ENCODE measurements around the gene TH.

DNA sequence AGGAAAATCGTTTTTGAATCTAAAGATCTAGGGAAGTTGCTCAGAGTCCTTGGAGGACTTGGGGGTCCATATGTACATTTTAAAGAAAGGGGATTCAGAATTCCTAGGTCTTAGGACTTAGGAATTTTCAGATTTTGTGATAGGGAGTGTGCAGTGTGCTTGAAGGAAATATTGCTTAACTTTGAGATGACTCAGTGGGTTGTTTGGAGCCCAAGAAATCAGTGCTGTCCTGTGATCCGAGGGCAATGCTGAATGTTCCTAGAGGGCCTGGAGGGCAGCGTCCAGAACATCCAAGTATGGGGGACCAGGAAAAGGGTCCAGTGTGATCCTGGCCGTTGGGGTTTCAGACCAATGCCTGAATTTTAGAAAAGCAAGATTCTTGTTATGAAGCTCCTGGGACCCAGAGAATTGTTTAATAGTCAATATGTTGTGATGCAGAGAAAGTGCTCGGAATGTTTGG is 29.3 kb downstream of the TH start:
- TF ChIP-seq, protein P1, sequence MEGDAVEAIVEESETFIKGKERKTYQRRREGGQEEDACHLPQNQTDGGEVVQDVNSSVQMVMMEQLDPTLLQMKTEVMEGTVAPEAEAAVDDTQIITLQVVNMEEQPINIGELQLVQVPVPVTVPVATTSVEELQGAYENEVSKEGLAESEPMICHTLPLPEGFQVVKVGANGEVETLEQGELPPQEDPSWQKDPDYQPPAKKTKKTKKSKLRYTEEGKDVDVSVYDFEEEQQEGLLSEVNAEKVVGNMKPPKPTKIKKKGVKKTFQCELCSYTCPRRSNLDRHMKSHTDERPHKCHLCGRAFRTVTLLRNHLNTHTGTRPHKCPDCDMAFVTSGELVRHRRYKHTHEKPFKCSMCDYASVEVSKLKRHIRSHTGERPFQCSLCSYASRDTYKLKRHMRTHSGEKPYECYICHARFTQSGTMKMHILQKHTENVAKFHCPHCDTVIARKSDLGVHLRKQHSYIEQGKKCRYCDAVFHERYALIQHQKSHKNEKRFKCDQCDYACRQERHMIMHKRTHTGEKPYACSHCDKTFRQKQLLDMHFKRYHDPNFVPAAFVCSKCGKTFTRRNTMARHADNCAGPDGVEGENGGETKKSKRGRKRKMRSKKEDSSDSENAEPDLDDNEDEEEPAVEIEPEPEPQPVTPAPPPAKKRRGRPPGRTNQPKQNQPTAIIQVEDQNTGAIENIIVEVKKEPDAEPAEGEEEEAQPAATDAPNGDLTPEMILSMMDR (IDR thresholded peaks at IDR 0.05): no peak
- no peak for TF ChIP-seq POLR2A (IDR thresholded peaks at IDR 0.05)
